Gastroesophageal sphincter (tissue), 4 donors: ENCODE results near the gene TNK2. TPM values are rescaled to one million over a fixed set of nuclear protein-coding genes. Genes with fewer than 3 reads are reported as not detected.

Experiments
- ATAC-seq: fragments of 150-250 bp; one replicate; pipeline ENCODE4 v1.9.1; 2016; ENCODE audit warnings: mild to moderate bottlenecking, moderate library complexity
- H3K27ac ChIP-seq, 4 donors: fragments of 200-600 bp; sonication (generic) in 3 of 4; 1 replicate in 3 of 4; 2 replicates in 1 of 4; pipeline ENCODE4 v1.5.1; 2016 to 2019
- H3K27me3 ChIP-seq: fragments of 200-600 bp; sonication (generic); one replicate; pipeline ENCODE4 v1.5.1; 2019
- H3K36me3 ChIP-seq, 2 donors: fragments of 200-600 bp; sonication (generic); one replicate each; pipeline ENCODE4 v1.5.1; 2019; ENCODE audit warnings: control low read depth in 1 of 2
- H3K4me1 ChIP-seq, 3 donors: fragments of 200-600 bp; sonication (generic); 1 replicate in 2 of 3; 2 replicates in 1 of 3; pipeline ENCODE4 v1.5.1; 2016 to 2019; ENCODE audit warnings: control low read depth in 2 of 3
- H3K4me3 ChIP-seq, 2 donors: fragments of 200-600 bp; sonication (generic); one replicate each; pipeline ENCODE4 v1.5.1; 2019; ENCODE audit warnings: mild to moderate bottlenecking in 1 of 2, moderate library complexity in 1 of 2
- H3K9me3 ChIP-seq, 3 donors: fragments of 200-600 bp; sonication (generic); one replicate each; pipeline ENCODE4 v1.5.1; 2017 to 2019; ENCODE audit warnings: control low read depth in 2 of 3
- CTCF ChIP-seq, 4 experiments: fragments of 200-600 bp in 2 of 4; fragments of 450-650 bp in 2 of 4; sonication (generic) in 1 of 4; IDR thresholded peaks; one replicate each; pipeline ENCODE4 v1.5.1; 2017 to 2019; ENCODE audit warnings: antibody characterized with exemption in 4 of 4, mild to moderate bottlenecking in 2 of 4, moderate library complexity in 2 of 4
- EP300 ChIP-seq: sonication (generic); formaldehyde crosslinking; IDR thresholded peaks from one replicate; pipeline ENCODE4 v1.6.1; 2017; ENCODE audit warnings: antibody characterized with exemption, mild to moderate bottlenecking
- POLR2A ChIP-seq, 2 donors: fragments of 450-650 bp; IDR thresholded peaks; one replicate each; pipeline ENCODE4 v1.6.1; 2017; ENCODE audit warnings: antibody characterized with exemption in 2 of 2, mild to moderate bottlenecking in 2 of 2, moderate library complexity in 1 of 2
- POLR2AphosphoS5 ChIP-seq: sonication (generic); formaldehyde crosslinking; IDR thresholded peaks from one replicate; pipeline ENCODE4 v1.6.1; 2017; ENCODE audit warnings: antibody characterized with exemption
- WGBS, 2 donors: methylation state at CpG; one replicate each; pipeline ENCODE4 v1.1.5; 2018; ENCODE audit warnings: low coverage in 1 of 2; 5-methylcytosine and 5-hydroxymethylcytosine counted together
- total RNA-seq, 4 donors: library from RNA; depleted of rRNA; stranded (reverse); fragments of >200 nt; gene quantifications; one replicate each; pipeline ENCODE4 v1.1.0, GENCODE V29; 2016

The TNK2 gene
- total RNA-seq, 4 donors from 2014 or later: 14.5 to 28.8 (median 23.9) TPM

DNA sequence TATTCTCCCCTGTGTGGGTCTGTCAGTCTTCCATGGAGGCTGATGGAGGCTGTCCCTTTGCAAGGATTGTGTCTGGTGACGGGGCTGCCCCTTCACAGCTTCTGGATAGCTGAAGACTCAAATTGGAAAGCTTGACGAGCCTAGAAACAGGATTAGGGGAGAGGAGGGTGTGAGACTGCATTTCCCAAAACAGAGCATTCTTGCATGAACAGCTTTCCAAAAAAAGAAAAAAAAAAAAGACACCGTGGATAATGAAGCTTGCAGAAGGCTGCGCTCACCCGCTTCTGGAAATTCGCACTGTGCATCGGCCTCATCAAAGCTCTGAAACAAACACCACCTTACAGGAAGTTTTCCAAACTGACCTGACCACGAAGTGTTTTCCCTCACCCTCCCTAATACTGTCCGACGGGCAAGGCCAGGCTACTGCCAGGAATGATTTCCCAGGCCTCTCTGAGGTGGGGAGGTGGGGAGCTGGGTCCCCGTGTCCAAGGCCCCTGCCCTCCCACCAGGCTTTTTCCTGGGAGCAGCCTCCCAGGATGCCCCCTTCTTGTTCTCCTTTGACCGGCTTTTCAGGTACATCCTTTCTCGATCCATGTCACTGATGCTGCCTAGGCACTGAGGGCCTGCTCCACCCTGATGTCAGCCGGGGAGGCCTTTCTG, 71.7 kb downstream of the TNK2 start:
- Histone ChIP-seq H3K4me1 (no peaks in the 10 kb centered on the region), H3K36me3 (no peaks in the 10 kb centered on the region), H3K9me3 (no peaks in the 10 kb centered on the region), H3K27me3 (peaks cover 19% of the 10 kb centered on the region), H3K27ac (no peak overlapping the region), H3K4me3 (no peak overlapping the region)
- no peak for TF ChIP-seq EP300
- no peak for TF ChIP-seq POLR2AphosphoS5
- no peak for TF ChIP-seq CTCF (IDR thresholded peaks at IDR 0.05)
- no peak for TF ChIP-seq POLR2A (IDR thresholded peaks at IDR 0.05)
- no peak for ATAC-seq
- WGBS, 2 donors: 46 to 68% methylated on average over 3 to 9 of the region's 14 CpGs

DNA sequence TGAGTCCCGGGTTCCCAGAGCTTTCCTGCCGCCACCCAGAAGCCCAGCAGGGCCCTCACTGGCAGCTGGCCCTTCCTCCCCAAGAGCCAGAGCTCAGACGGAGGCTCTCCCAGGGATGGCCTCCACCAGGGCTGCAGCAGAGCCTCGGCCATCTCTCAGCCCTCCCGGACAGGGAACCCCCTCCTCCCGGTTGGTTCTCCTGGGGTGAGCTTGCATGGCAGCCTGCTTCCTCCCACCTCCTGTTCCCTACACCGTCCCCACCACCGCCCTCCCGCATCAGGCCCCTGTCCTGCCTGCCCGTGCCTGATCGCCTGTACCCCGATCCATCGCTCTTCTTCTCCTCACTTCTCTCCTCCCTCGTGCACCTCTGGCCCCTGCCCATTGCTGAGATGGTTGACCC, 72.6 kb downstream of the TNK2 start:
- no peak for TF ChIP-seq EP300
- no peak for TF ChIP-seq POLR2A (IDR thresholded peaks at IDR 0.05)
- no peak for TF ChIP-seq POLR2AphosphoS5
- TF ChIP-seq CTCF (IDR thresholded peaks at IDR 0.05): no peak
- 96% methylated on average over 4 to 9 of the region's 14 CpGs for WGBS, 2 donors

GRCh38 chr3:195834675-195835583, 73.4 kb downstream of the TNK2 start:
- Histone ChIP-seq H3K36me3 (no peaks in the 10 kb centered on the region), H3K27me3 (peaks cover 19% of the 10 kb centered on the region), H3K27ac (no peak overlapping the region), H3K4me1 (no peaks in the 10 kb centered on the region), H3K4me3 (no peak overlapping the region), H3K9me3 (no peaks in the 10 kb centered on the region)
- no peak for TF ChIP-seq EP300
- no peak for TF ChIP-seq POLR2A (IDR thresholded peaks at IDR 0.05)
- no peak for TF ChIP-seq POLR2AphosphoS5
- no peak for TF ChIP-seq CTCF (IDR thresholded peaks at IDR 0.05)
- ATAC-seq: no peak
- WGBS, 2 donors: 74 to 90% methylated on average over 4 to 8 of the region's 29 CpGs

More for the DNA sequence above, 72.6 kb downstream of the TNK2 start:
- peaks cover 19% of the 10 kb centered on the region for H3K27me3 ChIP-seq
- no peaks in the 10 kb centered on the region for H3K36me3 ChIP-seq
- H3K27ac ChIP-seq: no peak overlapping the region
- no peak overlapping the region for H3K4me3 ChIP-seq
- ATAC-seq: no peak
- H3K4me1 ChIP-seq: no peaks in the 10 kb centered on the region
- H3K9me3 ChIP-seq: no peaks in the 10 kb centered on the region

DNA sequence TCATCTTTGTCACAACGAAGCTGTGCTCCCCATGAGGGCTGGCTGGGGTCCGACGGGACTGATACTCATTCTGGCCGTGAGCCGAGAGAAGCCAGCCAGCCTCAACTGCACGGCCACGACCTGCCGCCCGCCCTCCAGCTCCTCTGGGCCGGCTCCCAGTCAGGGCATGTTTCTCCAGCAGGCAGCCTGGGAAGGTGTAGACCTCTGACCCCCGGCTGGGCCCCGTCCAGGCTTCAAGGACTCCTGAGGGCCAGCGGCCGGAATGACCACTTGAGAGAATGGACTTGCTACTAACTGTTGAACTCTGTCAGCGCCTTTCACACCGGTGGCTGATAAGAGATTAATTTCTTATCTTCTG, 78.5 kb downstream of the TNK2 start:
- Histone ChIP-seq H3K4me3 (no peak overlapping the region), H3K4me1 (no peaks in the 10 kb centered on the region), H3K27ac (no peak overlapping the region), H3K9me3 (no peaks in the 10 kb centered on the region), H3K27me3 (peaks cover 5% of the 10 kb centered on the region), H3K36me3 (no peaks in the 10 kb centered on the region)
- TF ChIP-seq CTCF (IDR thresholded peaks at IDR 0.05) (no peak), EP300 (no peak), POLR2A (IDR thresholded peaks at IDR 0.05) (no peak), POLR2AphosphoS5 (no peak)
- ATAC-seq: no peak
- WGBS, 2 donors: 70% methylated on average over 4 of the region's 16 CpGs; no CpG with 5 or more reads in 1 of the 2 donors
